ENCODE results near the gene IGFBPL1.
"Not testable (repeated sequence)": the region's sequence is repeated elsewhere in the genome, so short reads cannot be mapped to it uniquely, and the experiment has no call there.

IGFBPL1 gene

DNA sequence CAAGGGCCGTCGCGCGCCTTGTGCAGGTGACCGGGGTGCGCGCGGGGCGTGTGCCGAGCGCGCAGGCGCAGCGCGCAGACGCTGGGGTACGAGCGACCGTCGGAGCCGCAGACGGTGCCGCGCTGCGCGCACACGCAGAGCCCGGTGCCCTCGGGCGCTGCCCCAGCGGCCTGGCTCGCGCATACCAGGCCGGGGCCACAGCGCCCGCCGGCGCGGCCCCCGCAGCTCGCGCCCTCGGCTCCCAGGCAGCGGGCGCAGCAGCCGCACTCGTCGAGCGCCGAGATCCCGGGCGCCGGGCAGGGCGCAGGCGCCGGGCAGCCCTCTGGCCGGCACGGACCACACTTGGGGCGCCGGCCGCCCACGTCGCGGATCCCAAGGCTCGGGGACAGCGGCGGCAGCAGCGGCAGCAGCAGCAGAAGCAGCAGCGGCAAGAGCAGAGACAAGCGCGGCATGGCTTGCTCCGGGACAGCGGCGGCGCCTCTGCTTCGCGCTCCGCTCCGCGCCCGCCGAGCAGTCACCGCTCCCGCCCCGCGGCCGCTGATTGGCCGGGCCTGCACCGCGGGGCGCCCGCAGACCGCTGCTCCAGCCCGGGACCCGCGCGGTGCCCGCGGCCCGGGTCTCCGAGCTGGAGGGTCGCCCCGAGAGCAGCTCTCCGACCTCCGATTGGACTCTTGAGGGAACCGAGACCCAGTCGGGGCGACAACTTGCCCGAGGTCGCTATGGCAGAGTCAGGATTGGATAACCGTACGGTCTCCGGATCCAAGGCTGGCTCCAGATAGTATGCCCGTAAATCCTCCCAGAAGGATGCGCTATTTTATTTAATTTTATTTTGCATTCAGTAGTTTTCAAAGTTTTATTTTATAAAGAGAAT is at the start of gene IGFBPL1:
Gene IGFBPL1, minus strand, starts transcription at position 482 of the 871 bp plus-strand sequence. Its CDS starts 30 bp downstream, at position 452.
- peak; percentile 38 for DNase-seq

DNA sequence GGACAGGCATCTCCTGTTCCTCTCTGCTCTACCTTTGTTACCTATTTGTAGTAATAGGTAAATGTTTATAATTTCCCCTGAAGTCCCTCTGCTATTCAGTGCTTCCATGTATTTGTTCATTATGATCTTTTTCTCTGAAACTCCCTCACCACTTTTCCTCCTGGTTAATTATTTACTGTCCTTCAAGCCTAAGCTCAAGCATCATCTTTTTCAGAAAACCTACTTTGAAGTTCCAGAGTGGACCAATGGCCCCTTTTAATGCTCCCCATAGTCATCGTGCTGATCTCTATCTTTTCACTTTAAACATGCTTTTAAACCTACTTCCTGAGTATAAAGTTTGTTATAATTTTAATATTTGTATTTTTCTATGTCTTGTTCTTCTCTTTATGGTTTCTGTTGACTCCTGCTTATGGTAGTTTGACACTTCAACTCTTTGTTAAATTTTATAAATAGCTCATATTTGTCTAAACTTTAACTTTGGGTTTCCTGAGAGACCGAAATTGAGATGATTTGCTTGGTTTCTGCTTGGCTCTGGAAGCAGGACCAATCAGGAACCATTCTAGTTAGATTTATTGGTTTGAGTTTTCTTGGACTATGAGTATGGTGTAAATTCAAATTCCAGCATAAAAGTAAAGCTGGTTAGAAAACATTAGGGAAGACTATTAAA is 48.5 kb upstream of the IGFBPL1 start:
- DNase-seq = not testable (repeated sequence)

DNA sequence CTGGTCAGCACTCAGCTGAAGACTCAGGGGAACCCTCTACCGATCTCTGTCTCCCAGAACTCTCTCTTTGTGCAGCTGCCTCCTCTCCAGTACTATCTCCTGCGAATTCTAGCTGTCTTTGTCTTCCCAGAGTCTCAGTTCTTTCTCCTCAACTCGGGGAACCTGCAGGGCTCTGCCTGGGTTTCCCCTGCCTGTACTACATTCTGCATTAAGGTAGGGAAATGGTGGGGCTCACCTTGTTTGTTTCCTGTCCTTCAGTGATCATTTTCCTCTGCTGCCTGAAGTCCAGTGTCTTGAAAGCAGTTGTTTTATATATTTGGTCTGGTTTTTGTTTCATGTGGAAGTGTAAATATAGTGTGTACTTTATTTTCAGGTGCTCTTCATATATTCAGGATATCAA is 43.1 kb upstream of the IGFBPL1 start:
- DNase-seq = no peak

- DNase-seq = no peak
Observed at GRCh38 chr9:38453835-38454234, 29.6 kb upstream of the IGFBPL1 start.

- DNase-seq = no peak
Observed at GRCh38 chr9:38451162-38451561, 26.9 kb upstream of the IGFBPL1 start.

GRCh38 chr9:38447703-38448102 is 23.4 kb upstream of the IGFBPL1 start:
- DNase-seq = no peak

DNA sequence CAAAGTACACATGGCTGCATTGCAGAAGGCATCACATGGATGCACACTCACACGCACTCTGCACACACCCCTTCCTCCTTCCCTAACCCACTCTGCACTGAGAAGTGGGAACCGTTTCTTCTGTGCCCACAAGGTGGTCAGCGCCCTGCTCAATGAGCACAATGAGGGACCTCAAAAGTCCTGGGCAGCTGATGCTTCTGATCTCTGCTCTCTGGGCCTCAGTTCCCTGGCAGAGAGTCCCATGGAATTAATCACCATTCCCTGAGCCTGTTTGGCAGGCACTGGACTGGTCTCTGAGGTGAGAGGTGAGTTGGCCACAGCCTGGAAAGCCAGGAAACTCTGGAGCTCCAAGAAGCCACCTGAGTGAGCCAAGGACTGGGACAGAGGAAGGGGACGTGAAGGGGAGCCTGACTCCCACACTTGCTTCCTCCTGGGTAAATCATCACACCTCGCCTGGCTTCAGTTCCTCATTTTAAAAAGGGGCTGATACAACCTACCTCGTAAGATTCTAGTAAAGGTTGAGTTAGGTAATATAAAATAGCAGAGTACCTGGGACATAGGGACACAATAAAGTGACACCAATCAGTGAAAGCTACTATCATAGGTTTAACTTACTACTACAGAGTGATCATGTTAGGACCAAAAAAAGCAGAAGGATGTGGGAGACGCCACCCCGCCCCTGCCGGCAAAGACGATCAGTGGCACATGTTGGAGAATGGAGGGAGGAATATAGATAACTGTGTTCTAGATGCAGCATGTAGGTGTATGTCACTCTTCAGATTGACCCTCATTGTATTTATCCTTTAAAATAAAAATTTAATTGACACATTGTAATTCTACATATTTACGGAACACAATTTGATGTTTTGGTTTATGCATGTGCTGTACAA is 21.1 kb upstream of the IGFBPL1 start:
- DNase-seq = no peak

DNA sequence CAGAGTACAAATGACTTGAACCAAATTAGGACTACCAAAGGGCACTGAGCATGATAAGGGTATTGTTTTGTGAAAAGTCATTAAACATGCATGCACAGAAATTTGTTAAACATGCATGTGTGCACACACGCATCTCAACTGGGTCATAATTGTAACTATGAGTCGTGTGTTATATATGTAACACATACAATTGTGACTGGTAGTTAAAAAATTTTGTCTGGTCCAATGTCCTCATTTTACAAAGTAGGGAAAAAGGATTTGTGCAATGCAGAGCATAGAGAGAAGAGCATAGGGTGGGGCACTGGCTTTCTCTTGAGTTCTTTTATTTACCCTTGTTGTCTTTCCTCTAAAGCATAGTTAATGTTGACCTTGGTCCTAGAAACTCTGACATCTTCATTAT is 19.3 kb upstream of the IGFBPL1 start:
- DNase-seq = no peak

- DNase-seq = no peak
Observed at GRCh38 chr9:38443181-38443580, 18.9 kb upstream of the IGFBPL1 start.

GRCh38 chr9:38442473-38443096 is 18.3 kb upstream of the IGFBPL1 start:
- no peak for DNase-seq

GRCh38 chr9:38441347-38442085 is 17.3 kb upstream of the IGFBPL1 start:
- DNase-seq = no peak

GRCh38 chr9:38440516-38440915 is 16.3 kb upstream of the IGFBPL1 start:
- no peak for DNase-seq

DNA sequence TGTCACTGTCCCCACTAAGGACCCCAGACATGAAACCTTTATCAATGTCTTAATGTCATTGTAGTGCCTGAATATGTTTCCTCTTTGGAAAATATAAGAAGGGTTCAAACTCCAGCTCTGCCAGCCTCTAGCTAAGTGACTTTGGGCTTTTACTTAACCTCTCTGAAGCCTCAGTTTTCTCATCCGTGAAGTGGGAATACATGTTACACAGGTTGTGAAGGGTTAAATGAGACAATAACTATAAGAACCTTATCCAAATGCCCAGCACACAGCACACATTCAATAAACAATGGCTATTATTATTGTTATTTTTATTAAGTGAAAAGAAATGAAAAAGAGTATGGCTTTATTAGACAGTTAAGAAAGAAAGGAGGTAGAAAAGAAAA is 15.7 kb upstream of the IGFBPL1 start:
- no peak for DNase-seq

DNA sequence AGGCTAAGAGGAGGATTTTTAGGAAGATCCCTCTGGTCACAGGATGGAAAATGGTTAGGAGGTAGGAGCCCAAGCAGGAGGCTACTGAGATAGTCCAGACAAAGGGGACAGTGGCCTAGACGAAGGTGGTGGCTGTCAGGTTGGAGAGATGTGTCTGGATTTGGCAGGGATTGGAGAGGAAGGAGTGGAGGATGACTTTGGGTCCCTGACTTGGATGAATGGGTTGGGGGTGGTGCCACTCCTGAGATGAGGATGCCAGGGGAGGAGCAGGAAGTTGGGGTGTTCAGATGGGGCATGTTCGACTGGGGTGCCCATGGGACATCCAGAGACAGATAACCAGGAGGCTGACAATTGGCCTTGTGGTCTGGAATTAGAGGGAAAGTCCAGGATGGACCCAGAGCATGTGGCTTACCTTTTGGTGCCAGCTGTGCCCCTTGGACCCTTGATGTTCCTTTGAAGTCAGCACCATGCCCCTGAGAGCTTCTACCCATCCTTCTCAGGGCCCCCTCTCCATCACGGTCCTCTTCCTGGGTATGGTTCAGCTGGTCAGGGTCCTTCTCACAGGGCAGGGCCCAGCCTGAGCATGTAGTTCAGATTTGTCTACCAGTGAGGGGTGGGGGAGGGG is 15.1 kb upstream of the IGFBPL1 start:
- no peak for DNase-seq

GRCh38 chr9:38437193-38437823 is 13.1 kb upstream of the IGFBPL1 start:
- no peak for DNase-seq

DNA sequence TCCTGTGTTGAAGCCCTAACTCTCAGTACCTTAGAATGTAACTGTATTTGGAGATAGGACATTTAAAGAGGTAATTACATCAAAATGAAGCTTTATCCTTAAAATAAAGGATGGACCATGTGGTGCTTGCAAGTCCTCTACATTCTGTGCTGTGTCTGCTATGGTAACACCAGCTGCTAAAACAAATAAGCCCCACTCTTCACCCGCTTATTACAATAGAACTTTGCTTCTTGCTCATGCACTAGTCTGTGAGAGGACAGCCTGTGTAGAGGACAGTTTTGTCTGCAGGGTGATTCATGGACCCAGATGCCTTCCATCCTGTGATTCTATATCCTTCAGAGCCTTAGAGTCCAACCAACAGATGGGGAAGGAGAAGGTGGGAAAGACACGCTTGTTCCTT is 12.5 kb upstream of the IGFBPL1 start:
- DNase-seq = no peak

- DNase-seq = no peak
Observed at GRCh38 chr9:38435521-38435920, 11.3 kb upstream of the IGFBPL1 start.

- DNase-seq = no peak
Observed at GRCh38 chr9:38434853-38435252, 10.6 kb upstream of the IGFBPL1 start.

DNA sequence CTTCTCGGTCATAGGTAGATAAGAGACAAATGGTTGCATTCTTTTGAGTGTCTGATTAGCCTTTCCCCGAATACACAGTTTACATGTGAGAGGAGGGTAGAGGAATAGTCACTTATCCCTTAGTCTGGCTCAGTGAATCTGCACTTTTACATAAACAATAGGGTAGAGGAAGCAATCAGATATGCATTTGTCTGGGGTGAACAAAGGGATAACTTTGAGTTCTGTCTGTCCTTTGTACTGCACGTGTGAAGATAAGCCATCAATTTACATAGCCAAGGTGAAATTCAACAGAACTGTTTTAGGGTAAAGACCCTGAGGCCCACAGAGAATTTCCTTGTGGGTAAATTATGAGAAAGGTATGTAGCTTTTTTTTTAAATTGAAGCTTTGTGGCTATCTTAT is 10.1 kb upstream of the IGFBPL1 start:
- DNase-seq = no peak

DNA sequence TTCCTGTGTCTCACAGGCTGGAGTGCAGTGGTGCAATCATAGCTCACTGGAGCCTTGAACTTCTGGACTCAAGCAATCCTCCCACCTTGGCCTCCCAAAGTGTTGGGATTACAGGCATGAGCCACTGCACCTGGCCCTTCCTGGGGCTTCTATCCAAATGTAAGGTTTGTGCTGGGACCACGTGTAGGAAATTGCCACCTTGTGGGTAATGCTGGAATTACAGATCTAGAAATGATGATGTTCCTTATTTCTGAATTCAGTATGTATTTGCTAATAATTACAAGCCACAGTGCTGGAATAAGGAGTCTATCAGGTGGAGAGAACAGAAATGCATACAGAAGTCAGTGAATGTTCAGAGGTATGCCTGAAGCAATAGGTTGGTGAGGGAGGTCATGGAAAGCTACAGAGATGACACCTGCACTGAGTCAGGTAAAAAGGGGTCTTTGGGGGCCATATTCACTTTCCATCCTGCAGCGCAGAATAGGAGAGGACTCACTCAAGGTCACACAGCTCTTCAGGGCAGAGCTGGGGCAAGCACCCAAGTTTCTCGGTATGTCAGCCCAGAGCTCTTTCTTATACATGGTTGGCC is 8.8 kb upstream of the IGFBPL1 start:
- no peak for DNase-seq

- DNase-seq = no peak
Observed at GRCh38 chr9:38431116-38431515, 6.9 kb upstream of the IGFBPL1 start.
